OCI-LY1 (cell line): ENCODE measurements around the gene AGBL3.

Experiments used
- H2AFZ ChIP-seq: fragments of 200-600 bp; sonication (generic), shearing (Covaris generic); 2 replicates; pipeline ENCODE4 v1.6.0; 2014; ENCODE audit warnings: antibody characterized with exemption, mild to moderate bottlenecking, low read length
- H3F3A ChIP-seq: fragments of 200-600 bp; sonication (generic), shearing (Covaris generic); 2 replicates; pipeline ENCODE4 v1.6.0; 2014; ENCODE audit warnings: mild to moderate bottlenecking, antibody characterized with exemption, low read length, moderate library complexity; ENCODE audit not compliant: insufficient read depth
- H3K27ac ChIP-seq: fragments of 200-600 bp; sonication (generic); 2 replicates; pipeline ENCODE4 v1.5.1; 2014; ENCODE audit warnings: low read length, mixed run types, mild to moderate bottlenecking, low read depth; ENCODE audit not compliant: poor library complexity, severe bottlenecking
- H3K27me3 ChIP-seq: fragments of 200-600 bp; sonication (generic); 2 replicates; pipeline ENCODE4 v1.6.0; 2014; ENCODE audit warnings: antibody characterized with exemption, mild to moderate bottlenecking, low read length, moderate library complexity; ENCODE audit not compliant: insufficient read depth
- H3K36me3 ChIP-seq: fragments of 200-600 bp; sonication (generic); 2 replicates; pipeline ENCODE4 v1.6.1; 2014; ENCODE audit warnings: mild to moderate bottlenecking, antibody characterized with exemption, low read length, moderate library complexity, mixed read lengths; ENCODE audit not compliant: insufficient read depth
- H3K4me1 ChIP-seq: fragments of 200-600 bp; sonication (generic); 2 replicates; pipeline ENCODE4 v1.5.1; 2014; ENCODE audit warnings: mild to moderate bottlenecking, low read length, moderate library complexity; ENCODE audit not compliant: insufficient read depth, severe bottlenecking
- H3K4me2 ChIP-seq: fragments of 200-600 bp; sonication (generic), shearing (Covaris generic); 2 replicates; pipeline ENCODE4 v1.6.1; 2014; ENCODE audit warnings: low read length
- H3K4me3 ChIP-seq: fragments of 200-600 bp; sonication (generic); 2 replicates; pipeline ENCODE4 v1.5.1; 2014; ENCODE audit warnings: low read length, low read depth, mild to moderate bottlenecking, mixed read lengths; ENCODE audit not compliant: poor library complexity, severe bottlenecking
- H3K79me2 ChIP-seq: fragments of 200-600 bp; shearing (Covaris generic); 2 replicates; pipeline ENCODE4 v1.6.1; 2016; ENCODE audit warnings: mixed run types, low read length, mixed read lengths; ENCODE audit not compliant: insufficient read depth
- H3K9ac ChIP-seq: fragments of 200-600 bp; sonication (generic), shearing (Covaris generic); 2 replicates; pipeline ENCODE4 v1.6.1; 2014; ENCODE audit warnings: mild to moderate bottlenecking, low read length, mixed read lengths
- H3K9me2 ChIP-seq: fragments of 200-600 bp; sonication (generic), shearing (Covaris generic); 2 replicates; pipeline ENCODE4 v1.6.1; 2014; ENCODE audit warnings: low read depth, mild to moderate bottlenecking, low read length, mixed read lengths
- H3K9me3 ChIP-seq: fragments of 200-600 bp; shearing (Covaris generic); 2 replicates; pipeline ENCODE4 v1.6.1; 2014; ENCODE audit warnings: low read length, mixed read lengths
- H4K20me1 ChIP-seq: fragments of 200-600 bp; sonication (generic), shearing (Covaris generic); 2 replicates; pipeline ENCODE4 v1.6.0; 2016; ENCODE audit warnings: mild to moderate bottlenecking, low read length; ENCODE audit not compliant: insufficient read depth
- EZH2 ChIP-seq: fragments of 200-600 bp; sonication (generic), shearing (Covaris generic); IDR thresholded peaks from 2 replicates; pipeline ENCODE4 v1.8.0; 2017; ENCODE audit warnings: borderline replicate concordance, mixed run types, mild to moderate bottlenecking, antibody characterized with exemption, low read length, moderate library complexity, mixed read lengths
- TF ChIP-seq, protein P1 (sequence below): fragments of 200-600 bp; sonication (generic), shearing (Covaris generic); IDR thresholded peaks from 2 replicates; pipeline ENCODE4 v1.5.1; 2017; ENCODE audit warnings: mild to moderate bottlenecking, antibody characterized with exemption, low read length, moderate library complexity, mixed read lengths

Gene AGBL3

DNA sequence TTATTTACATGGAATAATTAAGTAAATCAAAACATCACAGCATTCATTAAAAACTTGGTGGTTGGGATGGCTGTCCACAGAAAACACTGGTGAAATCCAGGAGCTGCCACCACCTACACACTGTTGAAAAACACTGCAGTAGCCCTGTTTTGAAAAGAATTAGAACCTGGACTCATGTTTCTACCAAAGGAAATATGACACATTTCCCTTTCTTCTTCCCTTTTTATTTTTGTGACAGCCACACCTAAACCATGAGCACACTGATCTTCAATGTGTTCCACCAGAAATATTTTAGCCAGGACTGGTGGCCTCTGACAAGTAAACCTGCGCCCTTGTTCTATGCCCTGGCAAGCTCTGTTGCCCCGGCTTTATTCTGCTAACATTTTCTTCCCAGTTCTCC, 164.8 kb downstream of the AGBL3 start:
- TF ChIP-seq, protein P1, sequence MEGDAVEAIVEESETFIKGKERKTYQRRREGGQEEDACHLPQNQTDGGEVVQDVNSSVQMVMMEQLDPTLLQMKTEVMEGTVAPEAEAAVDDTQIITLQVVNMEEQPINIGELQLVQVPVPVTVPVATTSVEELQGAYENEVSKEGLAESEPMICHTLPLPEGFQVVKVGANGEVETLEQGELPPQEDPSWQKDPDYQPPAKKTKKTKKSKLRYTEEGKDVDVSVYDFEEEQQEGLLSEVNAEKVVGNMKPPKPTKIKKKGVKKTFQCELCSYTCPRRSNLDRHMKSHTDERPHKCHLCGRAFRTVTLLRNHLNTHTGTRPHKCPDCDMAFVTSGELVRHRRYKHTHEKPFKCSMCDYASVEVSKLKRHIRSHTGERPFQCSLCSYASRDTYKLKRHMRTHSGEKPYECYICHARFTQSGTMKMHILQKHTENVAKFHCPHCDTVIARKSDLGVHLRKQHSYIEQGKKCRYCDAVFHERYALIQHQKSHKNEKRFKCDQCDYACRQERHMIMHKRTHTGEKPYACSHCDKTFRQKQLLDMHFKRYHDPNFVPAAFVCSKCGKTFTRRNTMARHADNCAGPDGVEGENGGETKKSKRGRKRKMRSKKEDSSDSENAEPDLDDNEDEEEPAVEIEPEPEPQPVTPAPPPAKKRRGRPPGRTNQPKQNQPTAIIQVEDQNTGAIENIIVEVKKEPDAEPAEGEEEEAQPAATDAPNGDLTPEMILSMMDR = no peak
- TF ChIP-seq EZH2 = no peak
- H3K9me3 ChIP-seq = peaks cover 12% of the 10 kb centered on the region
- no peak overlapping the region for H2AFZ ChIP-seq
- no peaks in the 10 kb centered on the region for H3K36me3 ChIP-seq
- H3K4me3 ChIP-seq = no peak overlapping the region
- H3K4me1 ChIP-seq = peaks cover 51% of the 10 kb centered on the region
- no peak overlapping the region for H3K9ac ChIP-seq
- H3K27me3 ChIP-seq = no peaks in the 10 kb centered on the region
- H4K20me1 ChIP-seq = no peaks in the 10 kb centered on the region
- no peaks in the 10 kb centered on the region; the same call in 1 of the 2 replicates for H3K79me2 ChIP-seq
- H3F3A ChIP-seq = no peaks in the 10 kb centered on the region
- H3K4me2 ChIP-seq = no peak overlapping the region
- no peaks in the 10 kb centered on the region for H3K9me2 ChIP-seq
- H3K27ac ChIP-seq = no peak overlapping the region

DNA sequence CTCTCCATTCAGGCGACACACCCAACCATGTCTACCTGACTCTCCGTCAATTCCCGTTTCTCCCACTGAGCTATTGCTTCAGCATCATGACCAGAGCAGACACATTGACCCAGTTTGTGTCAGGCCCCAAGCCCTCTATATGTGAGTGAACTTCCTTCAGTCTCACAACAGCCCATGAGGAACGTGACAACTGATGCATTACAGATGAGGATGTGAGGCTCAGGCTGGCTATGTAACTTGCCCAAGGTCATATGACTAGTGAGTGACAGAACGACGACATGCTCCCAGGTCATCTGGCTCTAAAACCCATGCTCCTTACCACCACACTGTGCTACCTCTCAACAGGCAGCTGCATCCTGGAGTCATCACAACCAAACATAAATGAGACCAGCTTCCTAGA, 165.2 kb downstream of the AGBL3 start:
- Histone ChIP-seq H3K27ac (no peak overlapping the region), H3K4me2 (no peak overlapping the region)

DNA sequence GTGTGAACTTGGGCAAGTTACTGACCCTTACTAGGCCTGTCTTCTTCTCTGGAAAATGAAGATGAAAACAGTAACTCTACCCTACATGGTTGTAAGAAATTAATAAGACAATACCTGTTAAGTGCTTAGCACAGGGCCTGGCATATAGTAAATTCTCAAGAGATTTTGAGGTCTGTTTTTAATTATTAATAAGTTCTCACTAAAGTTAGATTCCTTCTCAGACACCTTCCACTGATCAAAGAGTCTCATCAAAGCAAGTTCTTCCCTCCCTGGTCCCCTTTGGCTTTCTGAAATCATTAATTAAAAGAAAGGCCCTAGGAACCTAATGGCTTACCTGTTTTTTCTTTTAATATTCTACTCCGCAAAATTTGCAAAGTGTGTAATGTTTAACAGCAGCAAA, 166.1 kb downstream of the AGBL3 start:
- Histone ChIP-seq H3K4me2 (no peak overlapping the region), H2AFZ (no peak overlapping the region), H3K79me2 (no peaks in the 10 kb centered on the region; the same call in 1 of the 2 replicates), H3K9ac (no peak overlapping the region), H3K4me3 (no peak overlapping the region), H4K20me1 (no peaks in the 10 kb centered on the region), H3K9me2 (no peaks in the 10 kb centered on the region), H3K27ac (no peak overlapping the region), H3K27me3 (no peaks in the 10 kb centered on the region), H3K4me1 (peaks cover 39% of the 10 kb centered on the region), H3K36me3 (peaks cover 4% of the 10 kb centered on the region), H3F3A (no peaks in the 10 kb centered on the region), H3K9me3 (peaks cover 22% of the 10 kb centered on the region)
- TF ChIP-seq, protein P1 = no peak
- no peak for TF ChIP-seq EZH2

More for the DNA sequence above, 165.2 kb downstream of the AGBL3 start:
- H3K27me3 ChIP-seq = no peaks in the 10 kb centered on the region
- H2AFZ ChIP-seq = no peak overlapping the region
- H3K79me2 ChIP-seq = no peaks in the 10 kb centered on the region; the same call in 1 of the 2 replicates
- no peak overlapping the region for H3K9ac ChIP-seq
- H3K9me3 ChIP-seq = peaks cover 15% of the 10 kb centered on the region
- peaks cover 48% of the 10 kb centered on the region for H3K4me1 ChIP-seq
- no peaks in the 10 kb centered on the region for H3F3A ChIP-seq
- no peaks in the 10 kb centered on the region for H3K36me3 ChIP-seq
- H3K9me2 ChIP-seq = no peaks in the 10 kb centered on the region
- TF ChIP-seq, protein P1 = no peak
- no peak for TF ChIP-seq EZH2
- no peaks in the 10 kb centered on the region for H4K20me1 ChIP-seq
- H3K4me3 ChIP-seq = no peak overlapping the region
